CMK (cell line): ENCODE results near the gene ARFGAP3.

Experiments used
- DNase-seq: peaks from one replicate; pipeline ENCODE4 v3.0.0-alpha.2; 2010; ENCODE audit warnings: low read depth

The ARFGAP3 gene

DNA sequence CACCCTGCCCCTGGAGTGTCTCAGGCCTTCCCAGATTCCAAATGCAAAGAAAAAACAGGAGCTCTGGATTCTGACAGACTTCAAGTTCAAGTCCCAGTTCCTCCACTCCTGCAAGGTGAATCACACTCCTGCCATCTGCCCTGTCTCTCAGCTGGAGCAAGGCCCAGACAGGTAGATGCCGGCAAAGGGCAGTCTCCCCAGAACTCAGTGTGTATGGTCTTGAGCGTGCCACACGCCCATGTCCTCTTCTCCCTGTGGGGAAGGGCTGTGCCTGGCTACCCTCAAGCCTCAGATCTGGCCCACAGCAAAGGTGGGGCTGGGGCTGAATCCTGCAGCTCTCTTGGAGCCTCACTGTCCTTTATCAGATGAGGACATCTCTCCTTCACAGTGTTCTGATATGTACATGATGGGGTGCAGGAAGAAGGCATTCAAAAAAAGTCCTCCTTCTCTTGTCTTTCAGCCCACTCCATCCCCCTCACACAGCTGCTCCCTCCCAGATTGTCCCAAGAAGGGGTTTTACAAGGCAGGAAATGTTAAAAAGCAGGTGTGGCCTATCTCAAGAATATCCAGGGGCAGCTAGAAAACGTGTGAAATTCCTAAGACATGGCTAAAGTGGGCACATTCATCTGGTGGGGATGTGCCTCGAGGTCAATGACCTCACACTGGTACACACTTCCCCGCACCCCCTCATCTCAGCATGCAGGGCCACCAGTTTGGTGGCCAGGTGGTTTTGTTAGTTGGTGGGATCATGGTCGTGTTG, 27.7 kb upstream of the ARFGAP3 start:
- no peak for DNase-seq

DNA sequence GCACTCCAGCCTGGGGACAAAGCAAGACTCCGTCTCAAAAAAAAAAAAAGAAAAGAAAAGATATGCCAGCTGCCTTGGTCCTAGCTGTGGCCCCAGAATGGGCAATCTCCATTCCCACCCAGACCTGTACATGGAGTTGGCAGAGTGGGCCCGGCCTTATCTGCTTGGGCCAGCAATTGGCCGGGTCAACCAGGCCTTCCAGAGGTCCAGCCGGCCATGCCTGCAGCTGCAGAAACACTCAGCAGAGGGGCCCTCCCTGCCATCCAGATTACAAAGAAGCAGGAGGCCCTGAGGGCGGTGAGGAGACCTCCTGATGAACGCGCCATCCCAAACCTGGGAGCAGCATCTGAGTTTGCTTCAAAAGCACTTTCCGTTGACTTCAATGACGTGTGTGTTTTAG, 26.9 kb upstream of the ARFGAP3 start:
- no peak for DNase-seq

DNA sequence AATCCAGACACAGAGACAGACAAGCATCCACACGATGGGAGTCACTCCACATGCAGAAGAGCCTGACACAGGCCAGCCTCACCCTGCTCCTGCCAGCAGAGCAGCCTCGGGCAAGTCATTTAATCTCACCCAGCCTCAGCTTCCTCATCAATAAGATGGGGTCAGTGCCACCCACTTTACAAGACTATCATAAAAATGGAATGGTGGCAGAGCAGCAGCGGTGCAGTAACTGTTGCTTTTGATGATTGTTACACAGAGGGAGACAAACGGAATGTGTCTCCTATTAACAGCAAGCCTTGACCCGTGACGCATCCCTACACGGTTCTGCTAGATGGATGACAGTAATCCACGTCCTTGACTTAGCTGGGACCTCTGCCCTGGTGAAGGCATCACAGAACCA, 26.0 kb upstream of the ARFGAP3 start:
- DNase-seq: no peak

DNA sequence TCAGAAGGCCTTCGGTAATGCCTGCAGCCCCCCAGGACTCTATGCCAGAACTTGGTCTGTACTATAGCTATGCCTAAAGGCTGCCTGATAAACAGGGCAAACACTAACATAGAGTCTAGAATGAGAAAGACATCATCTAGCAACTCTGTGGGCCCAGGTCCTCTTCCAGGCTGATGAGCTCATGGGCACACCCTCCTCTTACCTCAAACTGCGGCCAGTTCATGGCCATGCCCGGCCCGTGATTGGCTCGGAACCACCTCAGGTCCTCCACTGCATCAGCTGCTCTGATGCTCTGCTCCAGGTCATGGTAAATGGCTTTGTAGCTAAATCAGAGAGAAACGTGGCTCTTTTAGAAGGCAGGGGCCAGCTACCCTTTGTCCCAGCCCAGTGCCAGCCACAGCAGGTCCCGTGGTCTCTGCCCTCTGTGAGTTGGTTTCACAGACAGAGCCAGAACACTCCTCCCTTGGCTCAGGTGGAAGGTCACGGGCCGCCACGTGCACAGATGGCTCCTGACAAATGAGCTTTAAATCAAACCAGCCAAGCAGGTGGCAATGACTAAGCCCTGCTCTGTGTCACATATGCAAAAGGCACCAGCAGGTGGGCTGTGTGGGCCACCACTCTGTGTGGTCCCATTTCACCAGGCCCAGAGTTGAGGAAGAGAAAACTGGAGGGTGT, 25.0 kb upstream of the ARFGAP3 start:
- DNase-seq: no peak

DNA sequence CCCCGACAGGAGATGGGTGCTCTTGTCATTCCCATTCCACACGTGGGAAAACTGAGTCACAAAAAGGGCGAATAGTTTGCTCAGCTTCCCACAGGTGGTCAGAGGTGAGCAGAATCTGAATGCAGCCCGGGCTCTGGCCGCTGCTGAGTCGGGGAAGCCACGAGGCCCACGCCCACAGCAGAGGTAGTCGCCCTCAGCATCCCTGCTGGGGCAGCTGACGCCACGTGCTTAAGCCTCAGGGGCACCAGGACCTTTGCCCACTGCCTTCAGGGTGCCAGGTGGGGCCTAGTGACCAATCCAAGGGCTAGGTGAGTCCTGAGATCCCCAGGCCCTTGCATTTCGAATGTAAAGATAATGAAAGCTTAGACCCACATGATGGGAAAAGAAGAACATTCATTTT, 24.2 kb upstream of the ARFGAP3 start:
- DNase-seq: no peak

DNA sequence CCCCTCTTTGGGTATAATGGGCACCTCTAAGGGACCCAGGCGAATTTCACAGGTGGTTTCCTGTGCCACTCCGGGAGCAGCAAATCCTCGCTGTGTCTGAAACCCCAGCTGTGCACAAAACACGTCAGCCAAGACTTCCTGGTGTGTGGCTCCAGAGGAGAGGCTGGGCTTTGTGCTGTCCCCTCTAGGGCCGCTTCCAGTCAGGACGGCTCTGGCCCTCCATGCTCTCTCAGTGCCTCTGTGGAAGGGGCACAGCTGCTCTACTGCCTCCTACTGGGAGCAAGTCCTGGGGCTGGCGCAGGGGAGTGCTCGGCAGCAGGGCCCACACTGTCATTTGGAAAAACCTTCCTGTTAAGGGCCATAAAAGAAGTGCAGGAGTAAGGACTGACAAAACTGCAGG, 23.7 kb upstream of the ARFGAP3 start:
- DNase-seq: no peak

DNA sequence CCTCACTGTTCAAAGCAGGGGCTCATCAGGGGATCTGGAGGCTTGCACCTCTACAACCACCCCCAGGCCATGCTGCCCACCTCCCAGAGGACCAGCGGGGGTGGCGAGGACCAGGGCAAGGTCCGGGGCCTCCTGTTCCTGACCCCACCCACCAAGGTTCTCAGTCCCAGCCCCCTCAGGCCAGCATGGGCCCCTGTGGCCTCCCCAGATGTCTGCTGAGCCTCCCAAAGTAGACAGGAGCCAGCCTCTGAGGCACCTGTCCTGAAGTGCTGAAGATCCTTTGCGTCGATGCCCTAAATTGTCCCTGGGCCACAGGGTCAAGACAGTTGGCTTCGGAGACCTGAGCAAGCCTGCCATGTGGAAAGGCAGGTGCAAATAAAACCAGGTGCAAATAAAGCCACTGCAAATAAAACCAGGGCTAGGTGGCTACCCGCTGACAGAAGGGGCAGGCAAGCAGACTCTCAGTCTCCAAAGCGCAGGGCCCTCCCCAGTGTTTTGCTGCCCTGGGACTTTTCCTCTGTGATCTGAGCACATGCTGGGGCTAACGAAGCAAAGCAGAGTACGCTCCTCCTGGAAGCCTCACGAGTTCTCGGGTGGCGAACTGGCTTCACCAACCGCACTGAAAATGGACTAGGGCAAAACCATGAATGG, 22.4 kb upstream of the ARFGAP3 start:
- no peak for DNase-seq

DNA sequence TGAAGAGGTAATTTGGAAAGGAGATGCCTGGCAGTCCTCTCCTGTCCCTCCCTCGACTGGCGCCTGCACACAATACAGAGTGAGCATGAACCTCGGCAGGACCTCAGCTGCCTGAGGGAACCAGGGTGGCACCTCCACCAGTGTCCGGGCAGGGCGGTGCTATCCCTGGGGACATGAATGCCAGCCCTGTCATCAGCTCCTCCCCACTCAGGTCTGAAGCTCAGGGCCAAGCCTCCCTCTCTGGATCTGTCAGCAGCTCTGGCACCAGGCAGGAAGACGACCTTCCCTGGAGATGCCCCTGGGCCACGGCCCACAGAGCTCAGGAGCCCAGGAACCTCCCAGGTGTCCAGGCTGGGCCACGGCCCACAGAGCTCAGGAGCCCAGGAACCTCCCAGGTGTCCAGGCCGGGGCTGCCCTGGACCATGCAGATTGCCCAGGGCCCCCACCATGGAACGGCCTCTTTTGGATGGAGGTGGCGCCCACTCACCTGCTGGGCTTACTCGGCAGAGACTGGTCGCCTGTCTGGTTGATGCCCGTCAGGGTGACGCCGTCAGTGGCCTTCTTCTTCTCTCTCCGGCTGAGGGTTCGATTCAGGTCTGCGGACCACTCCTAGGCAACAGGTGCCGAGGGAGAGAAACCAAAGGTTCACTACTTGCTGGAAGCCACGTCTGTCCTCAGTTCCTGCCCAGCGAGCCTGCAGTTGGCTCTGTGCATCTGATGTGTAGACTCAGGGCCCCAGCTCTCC, 21.7 kb upstream of the ARFGAP3 start:
- no peak for DNase-seq

DNA sequence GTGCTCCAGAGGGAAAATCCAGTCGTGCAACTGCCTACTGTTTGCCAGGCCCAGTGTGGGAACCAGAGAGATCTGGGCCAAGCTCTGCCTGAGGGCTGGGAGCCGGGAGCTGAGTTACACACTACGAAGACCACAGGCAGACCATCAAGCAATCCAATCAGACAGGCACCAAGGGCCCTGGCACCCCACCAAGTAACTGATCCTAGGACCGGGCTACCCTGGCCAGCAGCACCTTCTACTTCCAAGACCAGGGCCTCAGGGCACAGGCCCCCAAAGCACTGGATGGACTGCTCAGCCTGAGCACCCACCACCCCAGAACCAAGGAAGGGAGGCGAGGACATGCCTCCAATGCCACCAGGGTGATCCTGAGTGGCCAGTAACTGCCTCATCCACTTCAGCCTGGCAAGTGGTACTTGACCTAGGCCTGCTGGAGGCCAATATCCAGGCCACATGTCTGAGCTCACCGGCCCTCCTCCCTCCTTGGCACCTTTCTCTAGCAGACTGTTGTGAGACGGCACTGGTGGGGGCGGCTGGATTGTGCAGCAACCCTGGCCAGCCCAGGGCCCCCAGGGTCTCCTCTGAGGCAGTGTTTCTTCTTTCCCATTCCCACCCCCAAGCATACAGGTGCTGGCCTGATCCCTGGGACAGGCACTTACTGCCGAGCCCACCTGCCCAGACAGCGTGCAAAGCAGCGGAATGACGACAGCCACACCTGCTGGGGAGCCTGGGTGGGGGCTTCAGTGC, 20.7 kb upstream of the ARFGAP3 start:
- no peak for DNase-seq

DNA sequence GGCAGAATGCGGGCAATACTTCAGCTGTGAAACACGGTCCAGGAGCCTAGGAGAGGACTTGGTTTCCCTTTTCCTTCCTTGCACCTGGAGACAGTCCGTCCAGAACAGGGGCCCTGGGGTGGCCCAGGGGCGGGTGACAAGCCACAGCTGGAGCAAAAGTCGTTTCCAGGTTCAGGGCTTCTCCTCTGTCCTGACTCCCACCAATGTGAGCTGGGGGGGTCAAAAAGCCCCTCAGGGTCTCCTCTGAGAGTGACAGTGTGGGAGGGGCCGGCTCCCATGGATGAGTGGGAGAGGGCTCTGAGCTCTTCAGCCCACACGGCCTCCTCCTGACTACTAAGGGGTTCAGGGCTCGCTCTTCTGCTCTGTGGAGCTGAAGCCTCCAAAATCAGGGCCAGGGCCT, 20.1 kb upstream of the ARFGAP3 start:
- DNase-seq: no peak

DNA sequence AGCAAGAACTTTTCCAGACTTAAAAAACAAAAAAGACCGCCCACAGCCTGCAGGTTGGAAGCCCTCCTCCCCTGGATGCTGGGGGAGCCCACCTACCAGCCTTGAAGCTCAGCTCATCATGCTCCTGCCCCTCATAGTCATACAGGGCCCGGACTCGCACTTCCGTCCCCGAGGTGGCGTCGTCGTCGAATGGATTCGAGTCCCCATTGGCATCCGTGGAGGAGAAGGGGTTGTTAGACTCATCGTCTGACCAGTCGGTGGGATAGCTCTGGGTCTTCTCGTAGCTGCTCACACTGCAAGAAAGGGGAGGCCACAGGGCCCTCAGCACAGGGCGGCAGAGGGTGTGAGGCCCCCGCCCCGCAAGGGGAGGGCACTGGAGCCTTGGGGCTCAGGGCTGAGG, 19.0 kb upstream of the ARFGAP3 start:
- DNase-seq: no peak

DNA sequence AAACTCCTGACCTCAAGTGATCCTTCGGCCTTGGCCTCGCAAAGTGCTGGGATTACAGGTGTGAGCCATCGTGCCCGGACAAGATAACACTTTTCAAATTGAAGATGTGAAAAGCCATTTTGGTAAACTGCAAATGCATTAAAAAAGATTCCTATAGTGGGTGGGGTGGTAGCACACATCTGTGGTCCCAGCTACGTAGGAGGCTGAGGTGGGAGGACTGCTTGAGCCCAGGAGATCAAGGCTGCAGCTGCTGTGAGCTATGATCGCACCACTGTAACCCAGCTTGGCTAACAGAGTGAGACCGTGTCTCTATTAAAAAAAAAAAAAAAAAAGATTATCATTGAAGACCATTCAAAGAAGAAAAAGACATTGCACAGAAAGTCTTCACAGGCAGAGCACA, 16.9 kb upstream of the ARFGAP3 start:
- DNase-seq: no peak

DNA sequence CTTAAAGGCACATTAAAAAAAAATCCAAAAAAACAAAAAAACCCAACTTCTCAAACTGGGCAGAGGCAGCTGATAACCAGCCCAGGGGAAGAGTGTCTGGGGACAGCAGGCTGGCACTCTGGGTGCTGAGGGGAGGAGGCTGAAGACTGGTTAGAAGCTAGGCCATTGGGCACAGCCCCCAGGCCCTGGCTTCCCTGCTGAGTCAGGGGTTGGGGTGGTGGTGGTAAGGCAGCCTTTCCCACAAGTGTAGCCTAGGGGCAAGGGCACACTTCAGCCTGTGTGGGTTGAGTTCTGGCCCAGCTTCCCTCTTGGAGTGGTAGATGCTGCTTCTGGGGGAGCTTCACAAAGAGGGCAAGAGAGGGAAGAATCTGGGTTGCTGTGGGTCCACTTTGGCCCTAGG, 16.3 kb upstream of the ARFGAP3 start:
- no peak for DNase-seq

DNA sequence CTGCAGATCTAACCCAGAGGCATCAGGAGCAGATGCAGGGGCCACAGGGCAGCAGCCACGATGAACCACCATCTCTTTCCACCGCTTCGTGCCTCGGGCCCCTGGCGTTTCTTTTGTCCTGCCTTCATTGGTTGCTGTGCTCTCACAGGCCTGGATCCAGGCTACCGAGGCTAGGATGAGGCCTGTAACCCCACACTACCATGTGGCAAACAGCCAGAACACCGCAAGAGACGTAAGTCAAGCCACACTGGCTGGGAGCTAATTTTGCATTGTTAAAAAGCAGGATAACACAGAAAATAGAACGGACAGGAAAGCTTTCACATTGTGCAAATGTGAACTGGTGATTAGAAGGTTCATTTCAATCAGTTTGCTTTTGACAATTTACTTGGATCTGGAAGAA, 15.7 kb upstream of the ARFGAP3 start:
- no peak for DNase-seq

DNA sequence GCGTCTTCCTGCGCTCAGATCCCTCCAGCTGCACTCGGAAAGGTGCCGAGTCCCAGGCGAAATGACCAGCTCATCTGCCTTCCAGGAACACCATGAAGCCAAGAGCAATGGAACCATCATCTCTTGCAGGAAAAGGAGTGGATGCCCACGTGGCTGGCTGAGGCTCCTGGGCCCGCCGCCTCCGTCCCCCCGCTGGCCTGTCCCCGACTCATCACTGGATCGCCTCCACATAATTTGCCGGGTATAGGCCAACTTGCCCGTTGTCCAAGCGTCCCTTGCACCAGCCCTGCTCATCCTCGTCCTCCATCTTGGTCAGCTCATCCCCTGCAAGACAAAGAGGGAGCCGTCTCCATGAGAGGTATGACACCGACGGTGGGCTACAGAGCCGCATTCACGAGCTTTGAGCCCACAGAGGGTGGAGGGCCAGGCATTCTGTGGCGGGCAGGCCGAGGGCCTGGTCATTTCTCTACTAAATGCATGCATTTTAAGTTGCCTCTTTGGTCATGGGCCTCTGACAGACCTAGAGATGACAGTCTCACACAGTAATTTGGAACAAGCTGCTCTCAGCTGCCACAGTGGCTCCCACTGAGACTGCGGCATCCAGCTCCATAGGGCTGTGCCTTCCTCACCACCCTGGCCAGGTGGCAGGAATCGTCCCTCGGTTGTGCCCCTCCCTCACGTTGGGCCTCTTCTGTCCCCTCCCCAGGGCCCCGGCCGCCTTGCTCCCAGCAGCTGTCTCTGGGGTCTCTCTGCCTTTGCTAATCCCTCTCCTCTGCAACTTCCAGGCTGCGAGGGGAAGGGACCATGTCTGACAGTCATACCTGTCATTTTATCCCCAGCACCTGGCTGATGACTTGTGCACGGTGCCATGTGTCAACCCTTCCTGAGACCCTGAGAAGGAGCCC, 14.3 kb upstream of the ARFGAP3 start:
- DNase-seq: no peak

DNA sequence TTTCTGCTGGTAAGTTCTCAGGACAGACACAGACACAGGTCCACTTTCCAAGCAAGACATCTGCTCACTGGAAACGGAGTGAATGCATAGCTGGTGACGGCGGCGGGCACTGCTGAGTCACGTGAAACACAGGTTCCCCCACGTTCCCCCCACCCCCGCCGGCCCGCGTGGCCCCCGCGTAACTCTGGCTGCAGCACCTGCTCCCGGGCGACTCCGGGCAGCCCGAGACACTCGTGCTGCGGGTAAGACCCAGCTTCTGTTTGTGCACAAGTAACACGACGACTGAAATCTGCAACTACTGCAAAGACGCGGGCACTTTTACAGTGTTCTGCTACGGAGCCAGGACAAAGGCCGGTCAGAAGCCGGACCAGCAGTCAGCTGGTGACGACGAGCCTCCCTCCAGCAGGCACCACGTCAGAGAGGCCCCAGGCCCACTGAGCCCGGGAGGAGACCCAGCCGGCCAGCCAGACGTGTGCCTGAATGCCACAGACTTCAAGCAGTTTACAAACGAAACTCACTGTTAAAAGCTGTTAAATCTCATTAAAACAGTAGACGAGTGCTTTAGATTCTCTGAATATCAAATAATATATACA, 12.9 kb upstream of the ARFGAP3 start:
- no peak for DNase-seq

DNA sequence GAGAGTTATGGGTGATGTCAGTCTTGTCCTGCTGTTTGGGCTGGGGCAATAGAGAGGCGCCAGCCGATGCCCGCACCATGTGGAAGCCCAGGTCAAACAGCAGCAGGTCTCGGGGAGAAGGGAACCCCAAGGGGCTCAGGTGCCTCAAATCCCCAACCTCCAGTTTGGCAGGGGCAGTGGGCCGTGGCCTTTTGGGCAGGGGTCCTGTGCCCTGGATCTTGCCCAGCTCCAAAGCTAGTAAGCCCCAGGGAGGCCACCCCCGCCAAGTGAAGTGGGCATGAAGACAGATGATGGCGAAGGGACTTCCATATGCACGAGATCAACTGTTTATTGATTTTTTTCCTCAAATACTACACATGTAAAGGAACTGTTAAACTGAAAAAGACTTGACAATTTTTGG, 12.4 kb upstream of the ARFGAP3 start:
- no peak for DNase-seq

DNA sequence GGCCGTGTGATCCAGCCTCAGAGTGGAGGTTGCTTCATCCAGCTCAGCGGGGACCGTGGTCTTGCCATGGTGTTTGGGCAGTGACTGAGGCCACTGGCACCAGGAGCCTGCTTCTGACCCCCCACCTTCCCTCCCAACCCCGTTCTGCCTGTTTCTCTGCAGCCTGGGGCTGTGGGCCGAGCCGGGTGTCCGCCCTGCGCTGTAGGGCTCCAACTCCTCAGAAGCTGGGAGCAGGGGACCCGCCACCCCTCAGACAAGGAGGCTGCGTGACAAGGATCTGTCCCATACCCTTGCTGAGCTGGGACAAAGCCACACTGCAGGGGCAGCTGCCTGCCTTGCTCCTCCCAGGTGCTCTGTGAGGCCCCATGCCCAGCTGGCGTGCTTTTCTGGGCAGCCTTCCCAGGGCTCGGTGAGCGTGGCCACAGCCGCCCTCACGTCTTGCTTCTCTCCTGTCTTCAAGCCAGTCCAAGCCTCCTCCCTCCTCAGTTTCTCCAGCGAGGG, 11.7 kb upstream of the ARFGAP3 start:
- DNase-seq: no peak

DNA sequence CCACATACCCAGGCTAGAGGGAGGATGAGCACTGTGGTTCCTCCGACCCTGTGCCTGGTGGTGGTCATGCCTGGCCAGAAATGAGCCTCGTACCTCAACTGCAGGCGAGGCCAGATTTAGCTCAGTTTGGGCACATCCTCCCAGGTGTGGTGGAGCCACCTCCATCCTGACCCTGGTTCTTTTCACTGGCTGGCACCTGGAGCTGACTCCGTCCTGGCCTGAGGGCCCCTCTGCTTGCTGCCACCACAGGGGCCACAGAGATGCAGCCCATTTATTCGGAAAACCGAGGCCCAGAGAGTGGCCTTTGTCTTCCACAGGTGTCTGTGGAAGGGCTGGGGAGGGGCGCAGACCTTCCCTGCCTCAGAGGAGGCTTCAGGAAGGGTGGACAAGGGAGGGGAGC, 9.0 kb upstream of the ARFGAP3 start:
- DNase-seq: no peak

DNA sequence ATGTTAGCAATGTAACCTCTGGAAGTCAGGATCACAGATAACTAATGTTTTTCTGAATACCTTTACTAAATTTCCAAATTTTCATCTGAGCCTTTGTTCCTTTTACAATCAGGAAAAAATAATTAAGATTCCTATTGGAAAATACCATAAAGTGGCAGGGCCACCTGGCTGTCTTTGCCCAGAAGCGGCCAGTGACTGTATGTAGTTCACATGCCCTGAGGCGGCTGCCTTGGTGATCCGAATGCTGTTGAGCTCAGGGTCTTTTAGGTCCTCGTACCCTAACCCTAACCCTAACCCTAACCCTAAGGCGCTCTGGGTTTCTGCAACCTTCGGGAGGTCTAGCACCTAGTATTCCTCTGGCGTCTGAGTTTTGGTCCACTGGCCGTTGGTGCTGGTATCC, 8.5 kb upstream of the ARFGAP3 start:
- DNase-seq: no peak
